Stimulated activated CD4-positive, alpha-beta T cell treated with anti-CD3 and anti-CD28 coated beads, Interleukin-12 subunit alpha, Interleukin-12 subunit beta, amount 100 ng/mL, for 48 hours (primary cell): ENCODE data around the gene DOCK1.
"Not testable (repeated sequence)": the region's sequence is repeated elsewhere in the genome, so short reads cannot be mapped to it uniquely, and the experiment has no call there.

Experiments
- DNase-seq, 3 donors: peaks; one replicate each; pipeline ENCODE4 v3.0.0-alpha.2; 2020; ENCODE audit warnings: low read depth in 2 of 3, low spot score in 1 of 3

The DOCK1 gene

DNA sequence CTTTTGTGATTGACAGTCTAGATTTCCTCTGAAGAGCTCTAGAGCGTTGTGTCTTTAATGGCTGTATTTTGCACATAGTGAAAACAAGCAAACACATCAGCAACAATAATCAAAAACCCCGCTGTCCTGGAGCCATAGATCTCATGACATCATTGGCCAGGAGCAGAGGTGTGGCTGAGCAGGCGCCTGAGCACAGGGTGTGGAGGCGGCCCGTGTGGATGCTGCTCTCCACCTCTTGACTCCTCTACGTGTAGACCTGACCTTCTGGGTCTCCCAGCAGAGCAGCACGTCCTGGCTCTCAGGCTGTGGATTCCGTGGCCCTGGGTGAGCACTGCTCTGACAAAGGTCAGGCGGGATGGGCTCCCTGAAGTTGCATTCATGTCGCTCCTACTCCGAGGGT lies 354.1 kb downstream of the DOCK1 start:
- DNase-seq = no peak

DNA sequence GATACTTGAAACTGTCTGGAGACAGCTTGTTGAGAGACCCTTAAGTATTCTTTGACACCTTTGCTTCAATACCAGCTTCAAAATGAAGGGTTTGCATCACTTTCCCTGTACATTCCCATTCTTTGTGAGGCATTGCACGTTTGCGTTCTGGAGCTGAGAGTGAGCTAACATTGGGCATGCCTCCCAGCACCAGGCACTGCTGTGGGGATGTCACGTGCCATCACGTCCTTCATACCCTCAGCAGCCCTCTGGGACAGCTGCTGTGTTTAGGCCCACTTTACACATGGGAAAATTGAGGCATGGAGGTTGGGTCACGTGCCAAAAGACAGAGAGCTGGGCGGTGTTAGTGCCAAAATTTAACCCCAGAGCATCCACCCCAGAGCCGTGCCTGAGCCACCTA lies 357.4 kb downstream of the DOCK1 start:
- no peak for DNase-seq

DNA sequence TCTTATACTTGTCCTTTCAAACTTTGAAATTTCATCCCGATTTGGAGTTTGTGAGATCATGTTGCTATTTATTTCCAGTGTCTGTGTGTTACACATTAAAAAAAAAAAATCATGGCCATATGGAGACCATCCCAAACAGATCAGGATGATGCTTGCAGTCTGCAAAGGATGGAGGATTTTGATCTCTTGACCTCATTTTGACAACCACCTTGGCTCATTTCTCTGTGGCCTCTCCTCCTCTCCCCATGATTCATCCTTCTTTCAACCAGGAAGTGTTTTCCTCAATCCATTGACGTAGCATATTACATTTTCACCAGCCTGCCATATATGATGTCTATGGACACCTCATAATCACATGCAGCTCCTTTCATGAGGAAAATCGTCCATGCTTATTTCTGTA lies 360.1 kb downstream of the DOCK1 start:
- no peak for DNase-seq

DNA sequence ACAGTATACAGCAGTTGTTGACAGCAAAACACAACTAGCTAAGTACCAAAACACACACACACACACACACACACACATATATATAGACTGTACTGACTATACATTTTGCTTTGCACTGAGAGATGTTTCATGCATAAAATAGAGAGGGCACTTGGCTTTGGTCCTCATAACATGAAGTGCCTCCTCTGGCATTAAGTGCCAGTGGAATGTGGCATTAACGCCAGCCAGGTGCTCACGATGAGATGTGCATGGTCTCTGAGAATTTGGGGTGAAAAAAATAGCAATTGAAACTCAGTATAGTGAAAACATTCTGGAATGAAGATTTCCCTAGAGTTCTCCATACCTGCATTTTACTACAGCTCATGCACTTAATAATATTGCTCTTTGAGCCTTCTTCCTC lies 361.2 kb downstream of the DOCK1 start:
- DNase-seq = no peak

DNA sequence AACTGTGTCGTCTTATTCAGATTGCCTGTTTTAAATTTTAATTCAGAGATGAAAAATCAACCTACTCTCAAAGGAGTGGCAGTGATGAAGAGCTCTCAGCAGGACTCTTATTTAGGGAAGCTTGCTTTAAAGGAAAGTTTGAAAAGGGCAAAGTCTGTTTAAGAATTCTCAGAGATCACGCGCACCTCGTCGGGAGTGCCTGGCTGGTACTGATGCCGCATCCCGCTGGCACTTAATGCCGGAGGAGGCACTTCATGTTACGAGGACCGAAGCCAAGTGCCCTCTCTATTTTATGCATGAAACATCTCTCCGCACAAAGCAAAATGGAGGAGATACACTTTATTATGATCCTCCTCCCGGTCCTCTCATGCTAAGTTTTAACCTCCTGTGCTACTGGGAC lies 362.2 kb downstream of the DOCK1 start:
- no peak for DNase-seq

DNA sequence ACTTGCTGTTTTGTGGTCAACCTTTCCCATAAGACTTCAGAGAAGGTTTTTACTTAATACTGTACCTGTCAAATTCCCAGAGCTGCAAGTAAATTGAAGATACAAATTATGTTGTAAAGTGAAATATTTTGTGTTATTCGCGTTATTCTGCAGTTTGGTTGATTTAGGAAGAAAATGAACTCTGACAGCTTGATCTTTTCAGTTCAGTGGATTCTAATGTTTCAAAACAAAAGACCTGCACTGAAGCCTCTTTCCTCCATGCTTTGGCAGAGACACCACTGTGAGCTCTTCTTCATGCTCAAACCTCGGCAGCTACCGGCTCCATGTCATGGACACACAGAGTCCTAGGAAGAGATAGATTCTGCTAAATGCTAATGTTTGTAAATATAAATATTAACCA lies 366.8 kb downstream of the DOCK1 start:
- no peak for DNase-seq

DNA sequence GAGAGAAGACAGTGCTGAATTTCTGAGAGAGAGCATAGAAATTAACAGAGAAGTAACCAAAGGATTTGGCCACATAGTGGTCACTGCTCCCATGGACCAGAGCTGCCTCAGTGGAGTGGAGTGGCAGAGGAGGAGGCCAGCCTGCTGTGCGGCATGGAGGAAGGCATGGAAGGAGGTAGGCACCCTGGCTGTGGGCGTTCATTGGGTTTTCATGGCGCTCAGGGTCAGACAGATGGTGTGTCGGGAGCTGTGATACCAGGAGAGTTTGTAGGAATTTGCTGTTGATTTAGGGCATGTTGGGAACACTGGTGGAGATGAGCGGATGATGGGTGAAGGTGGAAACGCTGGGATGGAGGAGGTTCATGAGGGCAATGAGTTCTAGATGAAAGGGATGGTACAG lies 370.0 kb downstream of the DOCK1 start:
- DNase-seq = no peak

DNA sequence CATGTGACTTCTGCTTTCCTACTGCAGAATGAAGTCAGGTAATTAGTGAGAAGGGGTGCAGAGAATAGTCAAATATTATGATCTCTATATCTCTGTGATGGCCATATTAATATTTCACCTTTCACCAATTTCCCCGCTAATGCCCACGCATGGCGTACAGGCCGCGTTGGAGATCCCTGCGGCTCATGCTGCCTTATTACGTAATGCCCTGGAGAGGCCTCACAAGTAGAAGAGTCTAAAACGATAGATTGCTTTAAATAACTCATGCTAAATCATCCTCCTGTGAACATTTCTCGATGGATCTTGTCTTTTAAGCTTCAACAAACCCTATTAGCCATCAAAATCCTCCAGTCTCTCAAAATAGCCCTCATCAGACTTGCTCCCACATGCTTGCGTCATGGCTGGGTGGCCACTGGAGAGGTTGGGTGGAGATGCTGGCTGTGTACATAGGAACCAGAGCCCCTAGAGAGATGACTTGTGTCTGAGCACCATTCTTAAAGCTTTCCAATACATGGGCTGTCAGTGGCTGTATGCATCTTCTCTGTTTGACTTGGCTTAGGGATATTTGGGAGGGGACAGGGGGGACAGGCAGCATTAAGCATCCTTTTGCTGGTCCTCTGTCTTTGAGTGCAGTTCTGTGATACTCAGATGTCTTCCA lies 370.7 kb downstream of the DOCK1 start:
- no peak for DNase-seq

DNA sequence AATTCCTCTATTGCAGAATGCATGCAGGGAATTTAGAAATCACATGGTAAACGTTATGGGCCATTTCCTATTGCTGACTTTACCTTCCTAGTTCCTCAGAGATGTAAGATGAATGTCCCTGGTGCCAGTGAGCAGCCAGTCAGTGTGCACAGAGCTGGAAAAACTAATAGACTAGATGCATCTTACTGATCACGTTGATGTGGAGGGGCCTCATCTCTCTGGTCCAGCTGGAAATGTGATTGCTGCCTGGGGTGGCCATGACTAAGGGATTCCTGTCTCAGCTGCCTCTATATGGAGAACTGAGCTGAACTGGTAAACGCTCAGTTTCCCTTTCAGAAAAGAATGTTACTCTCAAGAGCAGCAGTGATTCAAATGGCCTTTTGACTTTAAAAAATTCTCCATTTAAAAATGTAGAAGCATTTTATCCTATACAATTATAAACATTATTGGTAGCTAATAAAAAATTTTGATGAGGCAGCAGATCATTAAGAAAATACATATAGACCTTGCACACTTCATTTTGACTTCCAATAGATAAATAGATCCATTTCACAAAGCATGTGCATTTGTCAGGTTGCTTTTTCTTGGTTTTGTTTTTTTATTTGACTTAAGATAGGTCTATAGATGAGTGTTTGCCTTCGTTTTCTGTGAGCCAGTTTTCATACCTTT lies 371.7 kb downstream of the DOCK1 start:
- no peak for DNase-seq

DNA sequence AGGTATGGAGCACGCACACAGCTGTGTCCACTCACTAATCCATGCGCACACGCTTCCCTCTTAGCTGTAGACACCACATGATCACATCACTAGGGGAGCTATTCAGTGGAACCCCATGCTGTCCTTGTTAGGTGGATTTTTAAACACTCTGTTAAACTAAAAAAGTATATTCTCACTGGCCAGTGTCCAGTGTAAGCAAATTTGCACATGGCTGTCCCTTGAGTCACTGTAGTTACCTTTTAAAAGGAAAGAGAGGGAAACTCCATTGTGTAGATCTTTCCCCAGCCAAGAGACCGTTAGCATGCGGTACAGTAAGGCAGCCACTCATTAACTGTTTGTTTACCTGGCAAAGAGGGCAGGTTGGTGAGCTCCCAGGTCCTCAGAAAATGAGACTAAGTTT lies 372.8 kb downstream of the DOCK1 start:
- DNase-seq = no peak

DNA sequence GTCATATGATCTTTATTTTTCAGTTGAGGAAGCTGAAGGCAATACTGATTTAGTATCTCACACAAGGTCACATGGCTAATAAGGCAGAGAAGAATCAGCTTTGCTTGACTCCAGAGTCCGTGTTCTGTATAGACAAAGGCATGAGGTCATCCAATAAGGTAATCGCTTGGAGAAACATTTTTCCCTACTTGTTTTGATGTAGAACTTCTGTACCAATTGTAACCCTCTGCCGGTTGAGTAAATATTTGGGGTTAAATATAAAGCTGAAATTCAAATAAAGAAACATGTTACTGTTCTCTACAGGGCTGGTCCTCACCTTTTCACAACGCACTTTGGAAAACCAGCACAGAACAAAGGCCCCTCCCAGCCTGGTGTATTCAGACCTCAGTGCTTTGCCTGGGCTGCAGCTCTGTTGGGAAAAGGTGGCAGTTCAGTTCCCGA lies 374.1 kb downstream of the DOCK1 start:
- no peak for DNase-seq

DNA sequence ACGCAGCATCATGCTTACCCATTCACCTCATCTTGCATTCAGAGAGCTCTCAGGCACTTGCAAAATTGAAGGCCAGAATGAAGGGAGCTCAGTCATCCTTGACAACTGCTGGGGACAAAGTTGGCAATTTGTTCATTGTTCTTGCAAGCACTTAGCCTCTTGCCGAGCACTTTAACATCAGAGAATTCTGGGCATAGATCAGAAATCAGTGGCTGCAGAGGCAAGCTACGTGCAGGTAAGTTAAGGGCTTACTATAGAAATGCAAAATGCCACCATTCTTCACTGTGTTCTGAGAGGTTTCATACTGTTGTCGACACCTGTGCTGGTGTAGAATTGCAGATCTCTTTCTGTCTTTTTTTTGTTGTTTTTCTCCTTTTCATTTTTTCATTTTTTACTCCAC lies 375.2 kb downstream of the DOCK1 start:
- DNase-seq = no peak

DNA sequence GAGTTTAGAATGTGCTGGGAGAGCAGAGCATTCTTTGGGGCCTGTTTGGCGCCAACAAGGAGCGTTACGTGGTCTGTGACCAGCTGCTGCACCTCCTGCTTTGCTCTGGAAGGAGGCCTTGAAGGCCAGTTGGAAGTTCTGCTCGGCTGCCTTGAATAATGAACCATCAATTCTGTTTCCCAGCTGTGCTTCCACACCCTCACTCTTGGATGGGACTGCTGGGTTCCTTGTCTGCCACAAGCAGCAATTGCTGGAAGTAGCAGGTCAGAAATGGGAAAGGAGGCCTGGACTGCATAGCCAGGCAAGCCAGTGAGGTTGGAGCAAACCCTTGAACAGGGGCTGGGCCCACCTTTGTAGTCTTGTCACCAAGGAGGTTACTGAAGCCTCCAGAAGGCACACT lies 377.8 kb downstream of the DOCK1 start:
- DNase-seq = no peak

DNA sequence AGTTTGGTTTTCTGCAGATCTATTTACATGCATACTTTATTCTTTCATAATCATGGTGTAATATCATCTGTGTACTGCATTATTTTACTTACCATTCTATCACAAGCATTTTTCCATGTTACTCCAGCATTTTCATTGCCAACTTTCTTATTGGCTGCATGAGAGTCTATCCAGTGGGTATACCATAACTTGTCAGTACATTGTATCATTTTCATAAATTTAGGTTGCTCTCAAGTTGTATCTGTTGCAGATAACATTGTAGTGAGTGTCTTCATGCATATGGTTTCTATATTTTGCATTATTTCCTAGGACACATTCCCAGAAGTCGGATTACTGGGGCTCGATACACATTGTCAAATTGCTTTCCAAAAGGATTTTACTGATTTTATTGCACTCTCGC lies 378.3 kb downstream of the DOCK1 start:
- no peak for DNase-seq

DNA sequence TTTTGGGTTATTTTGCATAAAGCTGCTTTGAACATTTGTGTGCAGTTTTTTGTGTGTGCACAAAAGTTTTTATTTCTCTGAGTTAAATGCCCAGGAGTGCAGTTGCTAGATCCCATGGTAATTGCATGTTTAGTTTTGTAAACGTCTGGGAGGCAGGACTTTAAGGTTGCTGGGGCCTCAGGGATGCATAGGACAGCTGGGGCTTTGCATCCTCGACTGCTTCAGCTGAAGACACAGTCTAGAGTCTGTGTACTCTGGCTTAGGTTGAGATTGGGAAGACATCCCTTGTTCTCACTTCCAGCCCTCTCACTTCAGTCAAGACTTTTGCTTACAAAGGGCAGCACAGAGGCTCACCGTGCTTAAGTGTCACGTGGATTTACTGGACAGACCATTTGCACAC lies 385.6 kb downstream of the DOCK1 start:
- DNase-seq = no peak

DNA sequence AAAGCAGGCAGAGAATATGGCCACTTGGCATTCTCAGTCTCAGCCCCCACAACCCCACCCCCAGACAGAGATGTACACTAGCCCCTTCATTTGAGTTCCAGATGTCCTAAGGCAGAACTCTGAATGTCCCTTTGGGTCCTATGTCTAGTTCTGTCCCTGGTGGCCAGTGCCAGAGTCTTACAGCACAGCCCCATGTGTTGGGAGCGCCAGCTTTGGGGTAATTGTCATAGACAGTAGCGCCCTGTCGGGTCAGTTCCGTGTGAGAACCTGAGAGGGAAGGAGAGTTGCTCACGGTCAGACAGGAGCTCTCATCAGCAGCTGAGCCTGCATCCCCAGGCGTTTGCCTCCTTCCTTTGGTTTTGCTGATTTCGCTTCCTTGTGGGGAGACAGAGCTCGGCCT lies 386.1 kb downstream of the DOCK1 start:
- DNase-seq = no peak

DNA sequence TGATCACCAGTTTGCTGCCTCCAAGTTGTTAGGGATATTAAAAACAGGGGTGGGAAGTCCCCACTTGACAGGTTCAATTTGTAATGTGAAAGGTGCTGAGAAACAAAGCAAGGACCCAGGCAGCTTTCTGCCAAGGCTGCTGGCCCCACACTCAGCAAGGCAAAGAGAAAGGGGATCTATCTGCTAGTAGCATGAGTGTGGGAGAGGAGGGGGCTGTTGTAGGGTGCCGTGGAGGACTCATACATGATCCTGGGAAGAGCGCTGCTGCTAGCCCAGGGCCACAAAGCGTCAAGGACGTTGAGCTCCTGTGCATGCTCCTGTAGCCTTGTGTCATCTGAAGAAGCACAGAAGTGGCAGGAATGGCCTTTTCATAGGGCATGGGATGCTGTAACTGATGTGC lies 387.7 kb downstream of the DOCK1 start:
- no peak for DNase-seq

DNA sequence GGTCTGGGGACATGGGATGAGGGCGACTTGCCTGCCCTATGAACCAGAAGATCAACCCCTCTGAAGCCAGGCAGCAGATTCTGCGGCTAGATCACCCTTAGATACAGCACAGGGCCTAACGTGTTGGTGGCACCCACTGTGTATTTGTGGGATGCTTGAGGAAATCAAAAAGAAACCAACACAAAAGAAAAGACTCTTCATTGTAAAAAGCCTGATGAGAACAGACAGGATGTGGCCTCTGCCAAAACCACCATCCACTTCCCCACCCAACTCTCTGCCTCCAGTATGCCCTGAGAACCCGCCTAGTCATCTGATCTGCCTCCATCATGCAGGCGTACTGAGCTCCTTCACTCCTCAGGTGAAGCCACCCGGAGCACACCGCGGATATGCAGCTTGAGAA lies 388.4 kb downstream of the DOCK1 start:
- peak in 2 of 3 donors; percentile 26 to 28 for DNase-seq

DNA sequence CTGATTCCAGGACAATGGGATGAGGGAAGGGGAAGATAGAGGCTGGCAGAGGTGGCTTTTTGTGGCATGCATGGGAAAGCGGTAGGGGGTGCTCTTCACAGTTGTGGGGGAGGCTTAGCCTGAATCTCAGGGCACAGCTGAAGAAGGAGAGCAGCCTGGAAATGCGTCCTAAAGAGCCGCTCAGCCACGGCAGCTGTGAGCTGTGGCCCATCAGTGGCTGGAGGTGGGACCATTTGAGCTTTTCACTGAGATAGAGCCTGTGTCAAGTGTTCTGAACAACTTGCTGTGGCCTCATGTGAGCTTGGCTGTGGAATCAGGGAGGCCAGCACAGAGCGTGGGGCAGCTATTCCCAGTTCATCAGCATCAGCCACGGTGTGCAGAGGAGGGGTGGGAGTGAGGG lies 391.5 kb downstream of the DOCK1 start:
- no peak for DNase-seq

DNA sequence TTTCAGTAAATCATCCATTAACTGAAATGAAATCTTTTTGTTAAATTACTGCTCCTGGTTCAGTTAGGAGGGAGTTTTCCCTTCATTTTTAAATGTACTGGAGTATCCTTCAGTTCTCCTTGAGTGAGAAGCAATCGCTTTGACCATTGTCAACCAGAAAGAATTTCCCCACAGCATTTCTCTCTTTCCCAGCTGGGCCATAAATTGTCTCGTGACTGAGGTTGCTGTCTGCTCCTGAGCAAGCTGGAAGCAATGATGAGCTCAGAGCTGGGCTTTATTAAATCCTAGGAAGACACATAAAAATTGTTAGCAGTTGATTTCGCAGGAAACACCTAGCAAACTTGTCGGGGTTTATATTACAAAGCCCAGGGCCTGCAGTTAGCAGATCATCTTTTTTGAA lies 393.2 kb downstream of the DOCK1 start:
- DNase-seq = no peak

DNA sequence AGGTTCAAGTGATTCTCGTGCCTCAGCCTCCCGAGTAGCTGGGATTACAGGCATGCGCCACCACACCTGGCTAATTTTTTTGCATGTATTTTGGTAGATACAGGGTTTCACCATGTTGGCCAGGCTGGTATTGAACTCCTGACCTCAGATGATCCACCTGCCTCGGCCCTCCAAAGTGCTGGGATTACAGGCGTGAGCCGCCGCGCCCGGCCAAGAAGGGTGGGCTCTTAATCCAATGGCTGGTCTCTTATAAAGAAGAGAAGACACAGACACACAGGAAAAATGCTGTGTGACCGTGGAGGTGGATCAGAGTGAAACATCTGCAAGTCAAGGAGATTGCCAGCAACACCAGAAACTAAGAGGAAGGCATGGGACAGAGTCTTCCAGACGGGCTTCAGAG lies 394.0 kb downstream of the DOCK1 start:
- not testable (repeated sequence) for DNase-seq

DNA sequence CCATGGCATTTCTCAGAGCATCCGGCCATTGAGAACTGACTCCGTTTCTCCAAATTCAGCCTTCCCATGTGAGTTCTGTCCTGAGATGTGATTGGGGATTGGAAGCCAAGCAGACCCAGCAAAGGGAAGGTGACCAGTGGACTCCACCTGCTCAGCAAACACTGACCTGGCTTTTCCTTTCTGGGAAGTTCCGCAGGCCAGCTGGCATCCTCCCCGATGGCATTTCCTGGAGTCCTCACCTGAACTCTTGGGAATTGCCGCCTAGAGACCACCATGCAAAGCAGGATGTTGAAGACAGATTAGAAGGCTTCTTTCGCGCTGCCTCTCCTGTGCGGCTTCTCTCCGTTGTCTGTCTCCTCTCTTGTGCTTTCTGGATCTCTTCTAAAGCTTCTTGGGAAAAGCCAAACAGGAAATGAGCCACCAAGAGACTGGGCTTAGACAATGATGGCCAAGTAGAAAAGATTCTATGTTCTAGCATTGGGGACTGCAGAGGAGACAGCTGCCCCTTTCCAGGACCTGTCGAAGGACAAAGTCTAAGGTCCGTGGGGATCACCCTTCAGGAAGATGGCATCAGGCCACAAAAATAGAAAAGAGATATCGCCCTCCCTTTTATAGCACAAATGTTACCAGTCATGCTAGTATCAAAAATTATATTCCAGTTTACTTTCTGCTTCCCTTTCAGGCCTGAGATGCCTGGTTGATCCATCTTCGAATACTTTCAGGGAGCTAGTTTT lies 394.9 kb downstream of the DOCK1 start:
- DNase-seq = no peak
